ENCODE data around the gene SERF1B. TPM values are rescaled to one million over a fixed set of nuclear protein-coding genes. Genes with fewer than 3 reads are reported as not detected.

Gene SERF1B
- total RNA-seq, 4 donors from 2014 or later, result 46.9 to 72.6 (median 58.6) TPM

Small RNA genes within 50 kb of the gene (small RNA-seq; reads per million reads assigned to genes)
- 0 reads per million in 2 donors for gene CDH12P2

Other genes with a start within 250 kb of the SERF1B start
- gene SMN2, start 24.4 kb downstream of the SERF1B start, total RNA-seq, result 10 to 100 TPM; 16.6 to 44.6 (median 32.5) TPM

Data from Peyer's patch (tissue), 4 donors.